GM20000 (cell line): Measurements from ENCODE around the gene BCL6.

Experiments used
- DNase-seq: peaks from one replicate; pipeline ENCODE4 v3.0.0; 2012; ENCODE audit warnings: low spot score
- CTCF ChIP-seq: IDR thresholded peaks from 2 replicates; pipeline ENCODE4 v1.5.1; 2012; ENCODE audit warnings: mild to moderate bottlenecking, control low read depth; ENCODE audit errors: extremely low read depth, missing control alignments

Gene BCL6

GRCh38 chr3:187737006-187737367 lies 8.3 kb downstream of the BCL6 start:
- no peak for DNase-seq
- no peak for TF ChIP-seq CTCF

GRCh38 chr3:187736418-187736871 lies 8.8 kb downstream of the BCL6 start:
- DNase-seq: no peak
- TF ChIP-seq CTCF: no peak

- no peak for DNase-seq
- no peak for TF ChIP-seq CTCF
Measured at GRCh38 chr3:187735837-187736236, 9.4 kb downstream of the BCL6 start.

GRCh38 chr3:187735383-187735782 lies 9.9 kb downstream of the BCL6 start:
- no peak for DNase-seq
- TF ChIP-seq CTCF: no peak

GRCh38 chr3:187734841-187735240 lies 10.4 kb downstream of the BCL6 start:
- no peak for DNase-seq
- TF ChIP-seq CTCF: no peak

GRCh38 chr3:187733371-187733770 lies 11.9 kb downstream of the BCL6 start:
- TF ChIP-seq CTCF: no peak

GRCh38 chr3:187729598-187729997 lies 15.7 kb downstream of the BCL6 start:
- DNase-seq: no peak
- no peak for TF ChIP-seq CTCF

More at GRCh38 chr3:187733371-187733770, 11.9 kb downstream of the BCL6 start:
- no peak for DNase-seq
